Forelimb muscle (tissue), 1 donor: Measurements from ENCODE around the gene MYO5A. TPM values are rescaled to one million over a fixed set of nuclear protein-coding genes. Genes with fewer than 3 reads are reported as not detected.
"Not testable (repeated sequence)": the region's sequence is repeated elsewhere in the genome, so short reads cannot be mapped to it uniquely, and the experiment has no call there.

ENCODE experiments used
- DNase-seq: peaks from one replicate; pipeline ENCODE4 v3.0.0-alpha.2; 2013; ENCODE audit warnings: low read depth
- polyA plus RNA-seq: library from polyadenylated mRNA; unstranded; fragments of 120-200 nt; gene quantifications from one replicate; pipeline ENCODE4 v1.2.1, GENCODE V29; 2013; ENCODE audit not compliant: insufficient read length

MYO5A gene
- polyA plus RNA-seq, 1 donor, result 5.9 TPM

DNA sequence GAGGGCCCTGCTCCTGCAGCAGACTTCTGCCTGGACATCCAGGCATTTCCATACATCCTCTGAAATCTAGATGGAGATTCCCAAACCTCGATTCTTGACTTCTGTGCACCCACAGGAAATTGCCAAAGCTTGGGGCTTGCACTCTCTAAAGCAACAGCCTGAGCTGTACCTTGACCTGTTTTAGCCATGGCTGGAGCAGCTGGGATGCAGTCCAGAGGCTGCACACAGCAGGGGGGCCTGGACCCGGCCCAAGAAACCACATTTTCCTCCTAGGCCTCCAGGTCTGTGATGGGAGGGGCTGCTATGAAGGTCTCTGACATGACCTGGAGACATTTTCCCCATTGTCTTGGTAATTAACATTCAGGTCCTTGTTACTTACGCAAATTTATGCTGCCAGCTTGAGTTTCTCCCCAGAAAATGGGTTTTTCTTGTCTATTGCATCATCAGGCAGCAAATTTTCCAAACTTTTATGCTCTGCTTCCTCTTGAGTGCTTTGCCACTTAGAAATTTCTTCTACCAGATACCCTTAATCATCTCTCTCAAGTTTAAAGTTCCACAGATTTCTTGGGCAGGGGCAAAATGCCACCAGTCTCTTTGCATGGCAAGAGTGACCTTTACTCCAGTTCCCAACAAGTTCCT lies 11.8 kb upstream of the MYO5A start:
- DNase-seq, result no peak

DNA sequence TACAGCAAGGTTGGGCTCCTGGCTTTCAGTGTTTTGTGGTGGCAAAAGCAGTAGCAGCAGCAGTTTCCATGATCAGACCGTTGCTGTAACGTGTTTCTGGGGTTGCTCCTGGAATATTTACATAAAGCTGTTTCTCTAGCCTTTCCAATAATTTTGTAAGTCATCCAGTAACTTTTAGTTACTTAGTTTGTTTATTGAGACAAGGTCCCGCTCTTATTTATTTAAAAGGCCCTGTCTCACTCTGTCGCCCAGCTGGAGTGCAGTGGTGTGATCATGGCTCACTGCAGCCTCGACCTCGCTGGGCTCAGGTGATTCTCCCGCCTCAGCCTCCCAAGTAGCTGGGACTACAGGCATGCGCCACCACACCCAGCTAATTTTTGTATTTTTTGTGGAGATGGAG lies 8.8 kb upstream of the MYO5A start:
- no peak for DNase-seq

- no peak for DNase-seq
These were observed 3.7 kb upstream of the MYO5A start for GRCh38 chr15:52532427-52532826.

DNA sequence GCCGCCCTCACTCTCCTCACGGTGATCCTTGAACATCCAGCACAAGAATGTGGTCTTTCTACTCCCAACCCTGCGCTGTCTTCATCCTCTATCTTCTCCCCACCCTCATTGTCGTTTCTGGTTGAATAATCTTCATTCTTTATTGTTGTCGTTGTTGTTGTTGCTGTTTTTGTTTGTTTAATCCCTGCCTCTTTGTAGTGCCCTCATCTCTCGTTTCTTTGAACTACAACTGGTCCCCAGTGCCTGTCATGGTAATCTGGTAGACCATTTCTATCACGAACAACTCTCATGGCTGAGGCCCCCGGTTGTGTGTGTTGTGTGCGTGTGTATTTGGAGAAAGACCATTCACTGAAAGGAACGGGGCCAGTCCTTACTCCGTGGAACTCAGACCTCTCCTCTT lies 1.3 kb upstream of the MYO5A start:
- no peak for DNase-seq

GRCh38 chr15:52529341-52529924 lies 753 bp upstream of the MYO5A start:
- DNase-seq, result no peak

DNA sequence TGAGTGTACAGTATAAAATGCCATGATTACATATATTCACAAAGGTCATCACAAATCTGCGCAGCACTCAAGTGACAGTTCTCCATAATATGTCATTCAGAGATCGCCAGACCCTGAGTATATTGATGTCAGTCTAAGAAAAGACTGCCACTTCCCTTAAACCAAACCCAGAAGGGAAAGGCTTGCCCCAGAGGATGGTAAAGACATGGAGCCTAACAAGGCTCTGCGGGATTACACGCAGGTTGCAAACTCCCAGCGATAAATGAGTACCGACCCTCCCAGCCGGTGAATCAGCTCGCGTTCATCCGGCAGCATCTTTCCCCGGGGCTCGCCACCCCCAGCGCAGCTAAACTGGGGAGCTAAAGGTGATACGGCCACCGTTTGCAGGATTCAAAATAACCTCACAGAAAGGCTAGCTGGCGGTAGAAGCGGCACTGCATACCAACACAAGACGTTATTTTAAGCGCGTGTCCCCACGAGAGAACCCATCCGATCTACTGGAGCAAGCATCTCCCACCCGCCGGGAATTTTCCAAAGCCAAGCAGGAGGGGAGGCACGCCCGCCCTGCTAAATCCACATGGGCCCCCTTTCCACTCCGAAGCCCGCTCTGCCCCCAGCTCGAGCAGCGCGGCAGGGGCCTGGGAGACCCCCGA lies 643 bp downstream of the MYO5A start:
- DNase-seq, result no peak

- DNase-seq, result no peak
These were observed 1.3 kb downstream of the MYO5A start for GRCh38 chr15:52527196-52527910.

DNA sequence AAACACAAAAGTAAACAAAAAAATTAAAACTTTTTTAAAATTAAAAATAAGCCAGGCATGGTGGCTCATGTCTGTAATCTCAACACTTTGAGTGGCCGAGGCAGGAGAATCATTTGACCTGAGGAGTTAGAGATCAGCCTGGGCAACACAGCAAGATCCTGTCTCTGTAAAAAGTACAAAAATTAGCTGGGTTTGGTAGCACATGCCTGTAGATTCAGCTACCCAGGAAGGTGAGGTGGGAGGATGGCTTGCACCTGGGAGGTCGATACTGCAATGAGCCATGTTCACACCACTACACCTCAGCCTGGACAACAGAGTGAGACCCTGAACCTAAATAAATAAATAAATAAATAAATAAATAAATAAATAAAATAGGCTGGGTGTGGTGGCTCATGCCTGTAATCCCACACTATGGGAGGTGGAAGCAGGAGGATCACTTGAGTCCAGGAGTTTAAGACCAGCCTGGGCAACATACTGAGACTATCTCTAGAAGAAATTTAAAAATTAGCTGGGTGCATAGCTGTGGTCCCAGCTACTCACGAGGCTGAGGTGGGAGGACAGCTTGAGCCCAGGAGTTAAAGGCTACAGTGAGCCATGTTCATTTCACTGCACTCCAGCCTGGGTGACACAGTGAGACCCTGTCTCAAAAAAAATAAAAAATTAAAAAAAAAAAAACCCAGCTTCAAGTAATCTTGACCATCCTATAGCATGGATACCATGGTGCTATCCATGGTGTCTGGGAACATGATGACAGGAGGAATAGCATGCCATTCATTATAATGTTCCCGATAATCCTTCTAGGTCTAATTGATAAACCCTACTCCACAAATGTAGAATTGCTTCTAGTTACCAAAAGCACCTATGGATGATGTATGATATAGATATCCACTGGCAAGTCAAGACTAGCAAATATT lies 4.2 kb downstream of the MYO5A start:
- no peak for DNase-seq

DNA sequence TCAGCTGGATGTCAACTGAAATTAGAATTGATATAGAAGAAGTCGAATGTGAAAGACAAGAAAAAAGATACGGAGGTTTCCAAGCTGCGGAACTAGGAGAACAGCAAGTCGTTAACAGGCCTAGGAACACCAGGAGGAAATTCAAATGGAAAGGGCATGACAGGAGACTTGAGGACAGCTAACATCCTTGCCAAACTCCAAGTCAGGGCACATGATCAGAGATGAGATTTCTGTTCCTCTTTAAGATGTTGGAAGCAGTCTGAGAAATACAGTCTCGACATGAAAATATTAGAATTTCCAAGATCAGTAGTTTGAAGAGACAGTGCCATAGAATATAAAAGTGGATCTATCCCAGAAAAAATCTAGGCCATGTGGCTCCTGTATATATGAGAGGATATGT lies 5.0 kb downstream of the MYO5A start:
- DNase-seq, result no peak

GRCh38 chr15:52523192-52523591 lies 5.5 kb downstream of the MYO5A start:
- DNase-seq, result no peak

GRCh38 chr15:52521682-52522081 lies 7.0 kb downstream of the MYO5A start:
- DNase-seq, result no peak

DNA sequence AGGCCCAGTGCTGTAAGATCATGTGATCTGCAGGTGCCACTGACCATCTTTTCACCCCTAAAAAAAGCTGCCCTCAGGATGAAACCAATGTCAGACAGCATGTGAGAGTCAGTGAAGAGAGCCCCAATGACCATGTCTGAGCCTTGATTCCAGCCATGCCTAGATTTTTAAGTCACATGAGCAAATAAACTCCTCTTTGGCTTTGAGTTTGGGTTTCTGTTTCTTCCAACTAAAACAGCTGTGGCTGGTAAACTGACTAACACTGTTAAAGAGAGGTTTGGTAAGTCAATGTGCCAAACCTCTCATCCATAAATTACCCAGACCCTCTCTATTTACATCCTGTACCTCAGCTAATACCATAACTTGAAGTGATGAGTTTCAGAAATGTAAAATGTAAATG lies 8.3 kb downstream of the MYO5A start:
- no peak for DNase-seq

DNA sequence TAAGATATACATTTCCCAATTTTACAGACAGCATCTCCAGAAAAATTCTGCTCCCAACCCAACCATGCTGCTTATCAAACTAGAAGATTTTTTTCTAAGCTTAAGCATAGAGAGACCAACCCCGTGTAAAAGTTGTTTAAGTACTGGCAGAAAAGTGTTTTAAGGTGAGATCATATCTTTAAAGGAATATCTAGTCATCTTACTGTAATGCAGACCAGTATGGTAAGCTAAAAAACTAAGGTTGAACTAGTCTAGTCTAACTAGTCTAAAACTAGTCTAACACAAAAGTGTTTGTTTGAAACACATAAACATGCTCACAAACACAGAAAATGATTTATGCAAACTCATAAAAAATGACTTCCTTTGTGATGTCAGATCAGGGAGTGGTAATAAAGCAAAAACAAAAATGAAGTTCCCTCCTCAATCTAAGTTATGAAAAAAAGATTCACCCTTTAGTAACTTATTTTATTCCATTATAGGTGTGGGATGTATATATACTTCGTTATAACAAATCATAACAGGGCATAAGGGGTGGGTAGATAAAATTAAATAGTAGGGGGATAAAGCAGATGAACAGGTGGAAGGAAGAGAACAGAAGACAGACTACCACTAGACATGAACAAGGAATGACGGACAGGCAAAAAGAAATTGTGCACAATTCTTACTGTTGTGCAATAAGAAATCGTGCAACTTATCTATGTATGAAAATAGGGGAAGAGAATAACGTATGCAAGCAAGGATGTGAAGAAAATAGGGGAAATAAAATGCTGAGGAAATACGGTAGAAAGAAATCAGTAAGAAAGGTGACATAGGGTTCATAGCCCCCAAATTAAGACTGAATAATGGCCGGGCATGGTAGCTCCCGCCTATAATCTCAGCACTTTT lies 10.0 kb downstream of the MYO5A start:
- no peak for DNase-seq

- no peak for DNase-seq
These were observed 11.7 kb downstream of the MYO5A start for GRCh38 chr15:52517014-52517413.

DNA sequence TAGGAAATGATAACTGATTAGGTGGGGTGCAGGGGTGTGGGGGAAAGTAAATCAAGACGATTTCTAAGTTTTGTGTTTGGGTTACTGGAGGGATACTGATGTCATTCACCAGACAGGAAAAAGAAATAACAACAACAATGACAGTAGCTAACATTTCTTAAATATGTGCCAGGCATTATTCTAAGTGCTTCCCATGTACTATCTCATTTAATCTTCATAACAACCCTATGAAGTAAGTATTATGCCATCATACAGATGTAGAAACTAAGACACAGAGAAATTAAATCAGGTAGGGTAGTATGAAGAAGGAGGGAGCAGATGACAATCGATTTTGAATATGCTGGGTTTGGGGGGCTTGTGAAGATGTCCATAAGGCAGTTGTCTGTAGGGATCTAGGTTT lies 13.3 kb downstream of the MYO5A start:
- no peak for DNase-seq

DNA sequence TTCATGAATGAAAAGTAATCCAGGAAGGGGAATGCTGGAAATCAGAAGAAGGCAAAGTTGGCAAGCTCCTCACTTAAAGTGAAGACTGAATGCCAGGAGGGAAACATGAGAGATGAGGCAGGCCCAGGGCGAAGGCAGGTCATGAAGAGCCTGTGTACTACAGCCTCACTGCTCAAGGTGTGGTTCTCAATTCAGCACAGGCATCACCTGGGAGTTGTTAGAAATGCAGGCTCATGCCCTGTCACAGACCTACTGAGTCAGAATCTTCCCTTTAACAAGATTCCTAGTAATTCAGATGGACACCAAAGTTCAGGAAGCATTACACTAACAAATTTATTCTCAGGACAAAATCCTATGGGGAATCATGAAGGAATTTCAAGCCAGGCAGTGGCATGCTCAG lies 14.2 kb downstream of the MYO5A start:
- no peak for DNase-seq

- not testable (repeated sequence) for DNase-seq
These were observed 15.8 kb downstream of the MYO5A start for GRCh38 chr15:52512869-52513268.

- no peak for DNase-seq
These were observed 17.6 kb downstream of the MYO5A start for GRCh38 chr15:52511084-52511483.

DNA sequence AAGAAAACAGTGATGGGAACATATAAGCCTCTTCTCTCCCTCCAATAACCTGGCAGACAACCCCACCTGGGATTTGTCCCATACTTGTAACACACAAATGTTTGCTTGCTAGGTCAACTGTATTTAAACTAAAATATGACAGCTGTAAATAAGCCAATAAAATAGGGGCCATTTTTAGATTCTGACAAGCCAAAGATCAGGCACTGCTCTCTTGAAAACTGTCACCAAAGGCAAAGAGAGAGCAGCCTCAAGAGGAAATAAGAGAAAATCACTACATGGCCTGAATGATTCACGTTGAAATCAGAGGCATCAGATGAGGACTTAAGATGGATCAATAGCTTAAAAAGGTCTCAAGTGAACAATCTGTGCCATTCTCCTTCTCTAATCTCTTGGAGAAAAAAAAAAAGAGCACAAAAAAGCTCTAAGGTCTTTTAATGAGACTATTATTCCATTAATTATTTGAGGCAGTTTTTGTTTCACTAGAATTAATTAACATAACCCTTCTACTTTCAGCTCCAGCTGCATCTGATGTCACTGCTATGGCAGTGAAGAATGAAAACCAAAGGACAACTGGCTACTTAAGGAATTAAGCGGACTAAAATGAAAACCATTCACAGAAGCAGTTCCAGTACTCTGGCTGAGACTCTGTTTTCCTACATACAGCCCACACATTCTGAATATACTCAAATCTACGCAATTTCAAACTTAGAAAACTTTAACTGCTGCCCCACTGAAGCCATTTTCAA lies 19.0 kb downstream of the MYO5A start:
- DNase-seq, result no peak

DNA sequence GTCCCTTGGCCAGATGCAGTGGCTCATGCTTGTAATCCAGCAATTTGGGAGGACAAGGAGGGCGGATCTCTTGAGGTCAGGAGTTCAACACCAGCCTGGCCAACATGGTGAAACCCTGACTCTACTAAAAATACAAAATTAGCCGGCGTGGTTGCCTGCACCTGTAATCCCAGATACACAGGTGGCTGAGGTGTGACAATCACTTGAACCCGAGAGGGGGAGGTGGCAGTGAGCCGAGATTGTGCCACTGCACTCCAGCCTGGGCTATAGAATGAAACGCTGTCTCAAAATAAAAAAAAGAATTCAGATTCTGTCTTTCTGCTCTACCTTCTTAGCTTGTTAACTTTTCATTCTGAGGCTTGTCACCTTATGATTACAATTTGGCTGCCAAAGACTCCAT lies 22.1 kb downstream of the MYO5A start:
- no peak for DNase-seq
